T-helper 2 cell treated with Interferon-gamma antibody and Interleukin-4, amounts not matched to agents 100 ng/mL and 5 ng/mL, for 36 hours (primary cell): Measurements from ENCODE around the gene EMILIN1. TPM values are rescaled to one million over a fixed set of nuclear protein-coding genes. Genes with fewer than 3 reads are reported as not detected.

Experiments used
- total RNA-seq: library from RNA; stranded (reverse); gene quantifications from 2 replicates; pipeline ENCODE4 v1.2.3, GENCODE V29; 2022

EMILIN1 gene
- total RNA-seq, 1 donor from 2014 or later: 1.1 TPM

Other genes with a start within 250 kb of the EMILIN1 start
- not detected in 2 replicates for gene DPYSL5, start 230.5 kb upstream of the EMILIN1 start, total RNA-seq
- 0.91 and 1.2 TPM in 2 replicates for gene MAPRE3, start 108.0 kb upstream of the EMILIN1 start, total RNA-seq
- gene TMEM214, start 45.6 kb upstream of the EMILIN1 start, total RNA-seq: 99.4 and 100 TPM in 2 replicates
- gene AGBL5, start 26.9 kb upstream of the EMILIN1 start, total RNA-seq: 13.6 and 14.4 TPM in 2 replicates
- 351 and 367 TPM in 2 replicates for gene OST4, start 7.0 kb upstream of the EMILIN1 start, total RNA-seq
- 11.5 and 12.2 TPM in 2 replicates for gene KHK, start 8.2 kb downstream of the EMILIN1 start, total RNA-seq
- 2.9 and 3.1 TPM in 2 replicates for gene CGREF1, start 40.5 kb downstream of the EMILIN1 start, total RNA-seq
- 0.52 and 0.64 TPM in 2 replicates for gene ABHD1, start 45.2 kb downstream of the EMILIN1 start, total RNA-seq
- 74.2 and 76.6 TPM in 2 replicates for gene PREB, start 56.0 kb downstream of the EMILIN1 start, total RNA-seq
- gene PRR30, start 60.8 kb downstream of the EMILIN1 start, total RNA-seq: not detected in 2 replicates
- not detected in 2 replicates for gene TCF23, start 70.4 kb downstream of the EMILIN1 start, total RNA-seq
- gene ATRAID, start 133.4 kb downstream of the EMILIN1 start, total RNA-seq: 78.3 and 82.5 TPM in 2 replicates
- gene SLC5A6, start 133.7 kb downstream of the EMILIN1 start, total RNA-seq: 48.5 and 54.4 TPM in 2 replicates
- gene CAD, start 138.8 kb downstream of the EMILIN1 start, total RNA-seq: 86.4 and 87.1 TPM in 2 replicates
- 0.14 and 0.48 TPM in 2 replicates for gene SLC30A3, start 184.4 kb downstream of the EMILIN1 start, total RNA-seq
- not detected in 2 replicates for gene DNAJC5G, start 196.8 kb downstream of the EMILIN1 start, total RNA-seq
- 0.16 TPM in 1 of 2 replicates, not detected in the other for gene TRIM54, start 203.8 kb downstream of the EMILIN1 start, total RNA-seq
- gene UCN, start 229.8 kb downstream of the EMILIN1 start, total RNA-seq: 1.5 and 2.0 TPM in 2 replicates
- 75.7 and 80.0 TPM in 2 replicates for gene MPV17, start 244.5 kb downstream of the EMILIN1 start, total RNA-seq